Stimulated activated CD4-positive, alpha-beta T cell treated with anti-CD3 and anti-CD28 coated beads, Interleukin-2, amount 100 ng/mL, for 4 hours (primary cell): Measurements from ENCODE around the gene TOP2A.
"Not testable (repeated sequence)": the region's sequence is repeated elsewhere in the genome, so short reads cannot be mapped to it uniquely, and the experiment has no call there.

Experiments
- DNase-seq: peaks from one replicate; pipeline ENCODE4 v3.0.0-alpha.2; 2020; ENCODE audit warnings: low read depth

The TOP2A gene

GRCh38 chr17:40376541-40376940, 41.2 kb downstream of the TOP2A start:
- DNase-seq: not testable (repeated sequence)

- DNase-seq: not testable (repeated sequence)
These were observed 41.9 kb downstream of the TOP2A start for GRCh38 chr17:40375786-40376185.

- no peak for DNase-seq
These were observed 42.7 kb downstream of the TOP2A start for GRCh38 chr17:40374821-40375498.

- DNase-seq: no peak
These were observed 43.7 kb downstream of the TOP2A start for GRCh38 chr17:40373999-40374398.

- no peak for DNase-seq
These were observed 44.4 kb downstream of the TOP2A start for GRCh38 chr17:40373324-40373723.

GRCh38 chr17:40372644-40373043, 45.1 kb downstream of the TOP2A start:
- not testable (repeated sequence) for DNase-seq

GRCh38 chr17:40372031-40372430, 45.7 kb downstream of the TOP2A start:
- DNase-seq: no peak

GRCh38 chr17:40371261-40371929, 46.3 kb downstream of the TOP2A start:
- DNase-seq: no peak

- DNase-seq: no peak
These were observed 47.8 kb downstream of the TOP2A start for GRCh38 chr17:40369923-40370322.

GRCh38 chr17:40367728-40368127, 50.0 kb downstream of the TOP2A start:
- not testable (repeated sequence) for DNase-seq

- DNase-seq: no peak
These were observed 50.7 kb downstream of the TOP2A start for GRCh38 chr17:40366861-40367518.

- DNase-seq: no peak
These were observed 51.4 kb downstream of the TOP2A start for GRCh38 chr17:40366076-40366860.

GRCh38 chr17:40364906-40365305, 52.8 kb downstream of the TOP2A start:
- no peak for DNase-seq

- no peak for DNase-seq
These were observed 53.4 kb downstream of the TOP2A start, which contains the start of gene GJD3 for GRCh38 chr17:40364121-40364861. GJD3 (minus strand) TSS chr17:40364737; CDS start chr17:40363815, 922 bp downstream.

GRCh38 chr17:40363111-40363827, 54.4 kb downstream of the TOP2A start:
- no peak for DNase-seq

- peak; percentile 67 for DNase-seq
These were observed 55.0 kb downstream of the TOP2A start for GRCh38 chr17:40362696-40363110.

GRCh38 chr17:40361925-40362695, 55.6 kb downstream of the TOP2A start:
- no peak for DNase-seq

- no peak for DNase-seq
These were observed 56.4 kb downstream of the TOP2A start for GRCh38 chr17:40361063-40361924.

GRCh38 chr17:40360091-40360490, 57.6 kb downstream of the TOP2A start:
- DNase-seq: no peak
